HG03439 (cell line): ENCODE data around the gene HPGD.
A peak's percentile ranks its signal among the peaks of the same experiment; 100 is the strongest.

ENCODE experiments used
- ATAC-seq: cut with Tn5 transposase; IDR thresholded peaks from one replicate; pipeline ENCODE4 v1.9.1; 2021; ENCODE audit warnings: mild to moderate bottlenecking, moderate library complexity; ENCODE audit not compliant: unreplicated experiment

Gene HPGD

DNA sequence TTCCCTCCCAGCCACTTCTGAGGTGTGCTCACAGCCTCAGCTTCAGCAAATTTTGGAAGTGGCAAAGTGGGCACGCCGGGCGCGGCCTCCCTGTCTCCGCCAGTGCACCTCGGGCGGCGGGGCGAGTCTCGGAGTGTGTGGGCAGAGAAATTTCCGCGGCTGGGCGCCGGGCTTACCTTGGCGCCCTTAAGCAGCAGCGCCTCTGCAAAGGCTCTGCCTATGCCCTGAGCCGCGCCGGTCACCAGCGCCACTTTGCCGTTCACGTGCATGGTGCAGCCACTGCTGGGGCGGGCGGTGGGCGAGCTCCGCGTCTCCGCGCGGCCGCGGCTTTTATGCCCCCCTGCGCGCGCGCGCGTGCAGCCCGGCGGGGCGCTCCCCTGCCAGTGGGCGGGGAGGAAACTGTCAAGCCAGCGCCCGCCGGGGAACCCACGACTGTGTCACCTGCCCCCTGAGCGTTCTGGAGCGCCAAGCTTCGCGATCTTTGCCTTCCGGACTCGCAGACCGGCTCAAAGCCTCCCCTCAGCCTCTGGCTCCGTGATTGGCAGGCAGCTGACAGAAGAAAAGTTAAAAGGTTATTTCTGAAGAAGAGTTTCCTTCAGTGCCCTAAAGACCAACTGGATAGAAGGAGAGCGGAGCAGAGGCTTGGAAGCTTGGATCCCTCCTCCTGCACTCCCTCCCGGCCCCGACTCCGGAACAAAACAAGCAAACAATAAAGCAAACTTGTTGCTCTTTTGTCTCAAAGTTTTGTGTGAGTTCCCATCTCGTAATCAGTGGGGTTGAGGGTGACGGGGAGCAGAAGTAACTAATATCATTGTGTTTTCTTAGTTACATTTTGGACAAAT lies at the start of gene HPGD:
HPGD (minus strand) TSS at position 306 of the 842 bp plus-strand sequence; CDS start at position 269, 37 bp downstream.
- peak; percentile 86 for ATAC-seq

- ATAC-seq, result no peak
Measured at GRCh38 chr4:174564529-174564928, 42.2 kb upstream of the HPGD start.

DNA sequence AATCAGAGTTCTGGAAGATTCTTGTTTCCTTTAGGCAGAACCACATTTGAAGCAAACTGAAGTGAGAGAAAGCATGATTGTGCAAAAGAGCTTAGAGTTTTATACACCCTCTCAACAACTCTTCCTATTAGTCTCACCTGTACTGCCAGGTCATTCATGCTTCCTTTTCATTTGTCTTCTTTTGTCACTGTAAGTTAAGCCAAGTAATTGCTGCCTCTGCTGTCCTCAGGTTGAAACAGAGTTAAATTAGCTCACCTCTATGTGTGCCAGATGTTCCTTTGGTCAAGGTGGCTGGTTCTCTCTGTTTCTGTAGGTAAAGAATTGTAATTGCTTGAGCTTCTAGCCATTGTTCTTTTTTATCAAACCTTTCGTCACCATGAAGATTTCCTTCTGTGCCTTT lies 41.1 kb upstream of the HPGD start:
- no peak for ATAC-seq

- no peak for ATAC-seq
Measured at GRCh38 chr4:174561560-174561959, 39.3 kb upstream of the HPGD start.

GRCh38 chr4:174559894-174560293 lies 37.6 kb upstream of the HPGD start:
- ATAC-seq, result no peak

GRCh38 chr4:174555789-174556630 lies 33.7 kb upstream of the HPGD start:
- no peak for ATAC-seq

DNA sequence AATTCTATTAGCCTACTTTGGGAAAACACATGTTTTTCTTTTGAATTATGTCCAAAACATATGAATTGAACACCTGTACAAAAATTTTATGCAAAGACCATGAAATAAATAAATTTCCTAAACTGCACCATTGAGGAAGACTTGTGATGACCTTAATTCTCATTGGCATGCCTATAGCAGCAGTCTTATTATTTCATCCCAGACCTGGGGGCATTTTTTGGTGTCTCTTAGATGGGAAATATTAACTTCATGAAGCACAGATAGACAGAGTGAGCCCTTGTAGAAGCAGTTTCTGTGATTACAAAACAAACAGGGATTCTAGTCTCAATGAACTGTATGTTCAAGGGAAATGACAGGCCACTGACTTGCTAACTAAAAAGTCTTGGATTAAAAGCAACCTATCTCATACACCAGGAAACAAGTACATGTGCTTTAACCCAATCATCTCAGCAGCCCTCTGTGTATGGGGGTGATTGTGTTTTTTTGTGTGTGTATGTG lies 32.0 kb upstream of the HPGD start:
- ATAC-seq, result no peak

DNA sequence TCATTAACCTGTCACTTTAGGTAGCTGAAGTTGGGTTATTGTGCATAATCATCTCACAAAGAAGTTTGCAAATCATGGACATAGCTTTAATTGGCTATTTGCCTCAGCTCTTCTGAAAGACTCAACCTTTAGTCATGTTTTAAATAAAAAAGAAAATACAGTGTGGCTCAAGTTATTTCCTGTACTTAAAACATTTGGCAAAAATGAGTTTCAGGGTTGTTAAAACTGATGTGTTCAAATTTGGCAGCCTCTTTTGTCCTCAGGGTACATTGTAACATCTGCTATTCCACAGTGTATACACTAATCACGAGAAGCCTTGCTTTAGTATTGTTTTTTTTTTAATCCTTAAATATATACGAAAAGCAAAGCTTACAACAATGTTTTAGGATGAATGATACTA lies 31.5 kb upstream of the HPGD start:
- ATAC-seq, result no peak

GRCh38 chr4:174553031-174553430 lies 30.7 kb upstream of the HPGD start:
- ATAC-seq, result no peak

GRCh38 chr4:174550541-174550940 lies 28.3 kb upstream of the HPGD start:
- no peak for ATAC-seq

- ATAC-seq, result no peak
Measured at GRCh38 chr4:174549721-174550120, 27.4 kb upstream of the HPGD start.

DNA sequence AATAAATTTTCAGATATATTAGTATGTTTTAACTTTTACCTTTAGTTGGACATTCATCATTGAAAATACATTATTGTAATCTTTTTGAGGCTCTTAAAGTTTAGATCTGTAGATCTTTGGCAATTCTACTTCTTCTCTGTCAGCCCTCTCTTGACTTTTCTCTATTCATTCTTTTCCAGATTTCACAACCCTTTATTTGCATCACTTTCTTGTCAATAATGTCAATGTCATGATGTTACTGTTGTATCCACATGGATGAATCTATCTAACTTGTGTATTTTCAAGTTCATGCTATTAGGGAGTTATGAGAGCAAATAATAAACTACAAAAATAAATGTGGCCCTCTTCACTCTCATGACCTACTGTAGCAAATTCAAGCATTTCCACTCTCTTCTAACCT lies 23.0 kb upstream of the HPGD start:
- ATAC-seq, result no peak

- ATAC-seq, result no peak
Measured at GRCh38 chr4:174544496-174544895, 22.2 kb upstream of the HPGD start.

GRCh38 chr4:174540175-174540574 lies 17.9 kb upstream of the HPGD start:
- ATAC-seq, result no peak

- ATAC-seq, result no peak
Measured at GRCh38 chr4:174539571-174539970, 17.3 kb upstream of the HPGD start.

- ATAC-seq, result no peak
Measured at GRCh38 chr4:174538876-174539250, 16.6 kb upstream of the HPGD start.

DNA sequence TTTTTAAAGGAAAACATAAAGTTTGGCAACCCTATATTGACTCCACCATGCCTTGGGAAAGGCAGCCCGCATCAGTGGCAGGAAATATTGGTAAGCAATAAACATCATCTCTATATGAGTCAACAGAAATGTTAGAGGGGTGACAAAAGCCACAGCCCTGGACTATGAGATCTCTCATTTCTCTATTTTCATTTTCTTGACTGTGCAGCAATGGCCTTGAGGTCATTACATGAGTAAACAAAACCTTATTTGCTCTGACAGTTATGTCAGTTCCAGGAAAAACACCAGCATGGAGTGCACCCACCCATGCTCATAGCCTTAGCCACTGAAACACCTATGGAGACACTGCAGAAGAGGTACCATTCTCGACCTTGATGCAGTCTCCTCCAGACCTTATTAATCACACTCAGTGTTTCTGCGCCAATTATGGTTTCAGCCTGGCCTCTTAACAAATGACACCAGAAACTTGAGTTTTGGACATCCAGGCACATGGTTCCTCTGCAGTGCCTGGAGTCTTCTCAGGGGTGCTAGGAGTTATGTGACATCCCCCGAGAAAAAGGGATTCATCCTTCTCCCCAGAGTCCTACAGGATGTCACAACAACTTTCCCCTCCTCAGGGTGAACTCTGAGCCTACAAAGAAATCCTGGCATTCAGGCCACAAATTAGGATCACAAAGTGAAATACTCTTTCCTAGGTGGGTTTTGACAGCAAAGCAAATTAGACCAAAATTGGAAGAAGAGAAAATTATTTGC lies 16.0 kb upstream of the HPGD start:
- peak; percentile 99 for ATAC-seq

GRCh38 chr4:174537634-174538033 lies 15.3 kb upstream of the HPGD start:
- ATAC-seq, result peak; percentile 38

GRCh38 chr4:174534461-174534860 lies 12.2 kb upstream of the HPGD start:
- ATAC-seq, result no peak

- ATAC-seq, result no peak
Measured at GRCh38 chr4:174532445-174532844, 10.2 kb upstream of the HPGD start.

DNA sequence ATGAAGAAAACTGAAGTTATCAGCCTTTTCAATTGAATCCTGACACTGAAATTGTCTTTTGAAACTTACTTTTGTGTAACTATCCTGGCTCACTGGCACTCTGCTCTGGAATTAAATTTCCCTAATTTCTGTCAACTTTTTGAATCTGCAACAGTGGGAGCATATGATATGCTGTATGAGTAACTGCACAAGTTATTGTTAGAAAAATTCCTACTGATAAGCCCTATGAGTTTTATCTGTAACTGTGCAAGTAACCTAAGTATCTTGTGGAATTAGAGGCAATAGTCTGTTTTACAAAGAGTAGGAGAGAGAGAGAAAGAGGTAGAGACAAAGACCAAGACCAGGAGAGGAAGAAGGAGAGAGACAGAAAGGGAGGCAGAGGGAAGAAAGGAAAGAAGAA lies 9.2 kb upstream of the HPGD start:
- ATAC-seq, result no peak
